ENCODE results near the gene ARID1B. TPM values are rescaled to one million over a fixed set of nuclear protein-coding genes. Genes with fewer than 3 reads are reported as not detected.

Gene ARID1B
- total and polyA plus RNA-seq, 4 donors: 49.8 to 90.9 (median 59.0) TPM

DNA sequence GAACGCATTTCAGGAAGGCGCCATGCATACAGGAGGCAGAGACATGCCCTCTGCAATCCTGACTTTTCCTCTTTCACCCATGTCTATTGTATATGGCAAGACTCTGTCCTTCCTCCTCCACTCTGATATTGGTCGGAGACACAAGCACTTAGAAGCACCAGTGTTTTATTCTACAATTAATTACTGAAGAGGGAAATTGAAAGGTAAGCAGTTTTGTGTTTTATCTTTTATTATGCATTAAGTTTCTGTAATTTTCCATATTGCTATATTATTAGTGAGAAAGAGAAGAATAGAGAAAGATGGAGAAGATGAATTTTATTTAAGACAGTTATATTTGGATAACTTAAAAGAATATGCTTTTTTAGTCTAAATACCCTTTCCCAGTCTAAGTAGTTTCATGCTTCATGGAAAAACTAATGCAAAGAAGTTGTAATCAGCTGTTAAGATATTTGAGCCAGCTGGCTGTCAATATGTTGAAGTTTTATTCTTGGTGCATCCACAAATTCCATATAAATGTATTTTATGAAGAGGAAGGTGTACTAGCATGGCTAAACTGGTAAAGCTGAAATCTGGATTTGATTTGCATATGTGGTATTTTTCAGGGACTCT lies 13.6 kb downstream of the ARID1B start:
- Histone ChIP-seq H3K4me3 (ENCODE audit: low read depth, low read length) (no peak overlapping the region), H3K9me3 (ENCODE audit: control insufficient read depth, insufficient read depth, low read length) (no peaks in the 10 kb centered on the region), H3K27me3 (ENCODE audit: control insufficient read depth, insufficient read depth, low read length) (no peaks in the 10 kb centered on the region), H3K4me1 (ENCODE audit: control insufficient read depth, insufficient read depth, low read length) (peaks cover 24% of the 10 kb centered on the region), H3K36me3 (ENCODE audit: control insufficient read depth, insufficient read depth, low read length) (no peaks in the 10 kb centered on the region), H3K27ac (ENCODE audit: low read depth, low read length) (no peak overlapping the region)
- 80% methylated on average over 1 of the region's 3 CpGs for WGBS (ENCODE audit: insufficient coverage)
- peak in 2 of 6 donors; percentile 27 to 52 for DNase-seq (ENCODE audit: low read depth in 4 of 6, low spot score in 6 of 6)

DNA sequence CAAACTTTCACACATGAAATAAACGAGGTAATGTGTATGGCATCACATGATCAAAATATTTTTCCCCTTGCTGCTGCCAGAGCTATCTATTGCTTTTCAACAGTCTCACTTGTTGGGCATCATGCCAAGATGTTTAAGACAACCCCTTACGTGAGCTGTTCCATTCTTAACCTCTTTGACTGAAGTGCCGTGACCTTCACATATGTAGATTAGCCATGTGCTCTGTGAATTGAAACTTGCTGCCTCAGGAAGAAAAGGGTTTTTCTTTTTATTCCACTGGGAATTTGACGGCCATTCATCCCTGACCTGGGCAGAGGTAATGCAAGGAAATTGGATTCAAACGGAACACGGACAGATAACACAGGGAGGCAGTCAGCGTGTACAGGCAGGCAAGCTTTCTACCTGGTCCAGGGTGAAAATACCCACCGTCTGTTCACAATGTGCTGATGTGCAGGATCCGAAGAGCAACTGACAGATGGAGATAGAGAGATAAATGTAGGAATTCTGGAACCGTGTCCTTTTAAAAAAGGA lies 14.2 kb downstream of the ARID1B start:
- peak in 2 of 6 donors; percentile 55 to 75 for DNase-seq (ENCODE audit: low read depth in 4 of 6, low spot score in 6 of 6)
- WGBS (ENCODE audit: insufficient coverage): 15% methylated on average over 8 of the region's 10 CpGs
- no peaks in the 10 kb centered on the region for H3K27me3 ChIP-seq (ENCODE audit: control insufficient read depth, insufficient read depth, low read length)
- no peak overlapping the region for H3K27ac ChIP-seq (ENCODE audit: low read depth, low read length)
- no peaks in the 10 kb centered on the region for H3K36me3 ChIP-seq (ENCODE audit: control insufficient read depth, insufficient read depth, low read length)
- no peaks in the 10 kb centered on the region for H3K9me3 ChIP-seq (ENCODE audit: control insufficient read depth, insufficient read depth, low read length)
- no peak overlapping the region for H3K4me3 ChIP-seq (ENCODE audit: low read depth, low read length)
- H3K4me1 ChIP-seq (ENCODE audit: control insufficient read depth, insufficient read depth, low read length): peaks cover 25% of the 10 kb centered on the region

DNA sequence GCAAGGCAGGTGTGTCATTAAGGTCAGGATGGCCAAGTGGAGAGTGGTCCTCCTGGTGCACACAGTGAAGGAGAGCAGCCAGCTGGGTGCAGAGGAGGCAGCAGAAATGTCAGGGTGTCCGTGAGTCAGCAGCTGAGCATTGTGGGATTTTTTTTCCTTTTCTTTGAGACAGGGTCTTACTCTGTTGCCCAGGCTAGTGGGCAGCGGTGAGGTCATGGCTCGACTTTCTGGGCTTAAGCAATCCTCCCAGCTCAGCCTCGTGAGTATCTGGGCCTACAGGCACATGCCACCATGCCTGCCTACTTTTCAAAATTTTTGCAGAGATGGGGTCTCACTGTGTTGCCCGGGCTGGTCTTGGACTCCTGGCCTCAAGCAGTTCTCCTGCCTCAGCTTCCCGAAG lies 16.0 kb downstream of the ARID1B start:
- no peak overlapping the region for H3K27ac ChIP-seq (ENCODE audit: low read depth, low read length)
- WGBS (ENCODE audit: insufficient coverage): 94% methylated on average over 6 of the region's 6 CpGs
- H3K4me1 ChIP-seq (ENCODE audit: control insufficient read depth, insufficient read depth, low read length): peaks cover 32% of the 10 kb centered on the region

DNA sequence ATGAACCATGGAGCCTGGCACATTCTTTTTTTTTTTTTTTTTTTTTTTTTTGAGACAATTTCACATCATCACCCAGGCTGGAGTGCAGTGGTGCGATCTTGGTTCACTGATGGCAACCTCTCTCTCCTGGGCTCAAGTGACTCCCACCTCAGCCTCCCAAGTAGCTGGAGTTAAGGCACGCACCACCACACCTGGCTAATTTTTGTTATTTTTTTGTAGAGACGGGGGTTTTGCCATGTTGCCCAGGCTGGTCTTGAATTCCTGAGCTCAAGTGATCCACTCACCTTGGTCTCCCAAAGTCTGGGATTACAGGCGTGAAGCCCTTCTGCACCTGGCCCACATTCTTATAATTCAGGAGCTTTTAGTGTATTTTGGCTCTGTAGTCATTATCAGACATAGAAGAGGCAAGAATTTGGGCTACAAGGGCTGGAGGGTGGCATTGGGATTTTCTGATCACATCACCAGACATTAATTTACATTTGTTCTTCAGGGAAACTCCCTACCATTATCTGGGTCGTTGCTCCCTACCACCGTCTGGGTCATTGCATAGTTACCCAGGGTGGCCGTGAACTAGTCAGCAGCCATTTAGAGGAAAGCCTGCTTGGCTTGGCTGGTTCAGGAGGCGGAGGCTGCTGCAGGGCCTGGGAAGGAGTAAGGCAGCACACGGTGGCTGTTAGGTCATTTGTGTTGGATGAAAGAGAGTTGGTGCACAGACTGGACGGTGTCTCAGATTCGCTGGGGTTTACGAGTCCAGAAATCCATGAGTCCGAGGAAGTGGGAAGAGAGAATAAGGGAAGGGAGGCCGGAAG lies 17.6 kb downstream of the ARID1B start:
- no peak for DNase-seq (ENCODE audit: low read depth in 4 of 6, low spot score in 6 of 6)
- H3K4me1 ChIP-seq (ENCODE audit: control insufficient read depth, insufficient read depth, low read length): peaks cover 32% of the 10 kb centered on the region
- no peak overlapping the region for H3K27ac ChIP-seq (ENCODE audit: low read depth, low read length)

More for the DNA sequence above, 16.0 kb downstream of the ARID1B start:
- no peak for DNase-seq (ENCODE audit: low read depth in 4 of 6, low spot score in 6 of 6)
- no peaks in the 10 kb centered on the region for H3K9me3 ChIP-seq (ENCODE audit: control insufficient read depth, insufficient read depth, low read length)
- H3K4me3 ChIP-seq (ENCODE audit: low read depth, low read length): no peak overlapping the region
- H3K27me3 ChIP-seq (ENCODE audit: control insufficient read depth, insufficient read depth, low read length): no peaks in the 10 kb centered on the region
- H3K36me3 ChIP-seq (ENCODE audit: control insufficient read depth, insufficient read depth, low read length): peaks cover 8% of the 10 kb centered on the region

DNA sequence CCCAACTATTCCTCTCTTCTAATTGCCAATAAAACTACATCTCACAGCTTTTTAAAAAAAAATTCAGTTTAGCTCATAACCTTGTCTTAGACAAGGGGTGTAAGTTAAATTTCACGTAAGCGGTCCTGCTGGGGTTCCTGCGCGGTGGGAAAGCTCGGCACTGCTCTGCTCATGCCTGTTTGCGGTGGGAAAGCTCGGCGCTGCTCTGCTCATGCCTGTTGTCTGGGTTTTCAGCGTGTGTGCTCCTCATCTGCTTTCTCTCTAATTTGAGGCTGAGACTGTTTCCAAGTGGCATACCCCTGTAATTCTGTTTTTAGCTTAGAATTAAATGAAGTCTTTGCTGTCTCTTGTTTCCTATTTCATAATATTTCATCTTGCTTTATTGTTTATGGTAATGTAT lies 18.6 kb downstream of the ARID1B start:
- no peaks in the 10 kb centered on the region for H3K9me3 ChIP-seq (ENCODE audit: control insufficient read depth, insufficient read depth, low read length)
- H3K27me3 ChIP-seq (ENCODE audit: control insufficient read depth, insufficient read depth, low read length): no peaks in the 10 kb centered on the region
- H3K36me3 ChIP-seq (ENCODE audit: control insufficient read depth, insufficient read depth, low read length): peaks cover 8% of the 10 kb centered on the region
- H3K4me3 ChIP-seq (ENCODE audit: low read depth, low read length): no peak overlapping the region
- DNase-seq (ENCODE audit: low read depth in 4 of 6, low spot score in 6 of 6): peak in 2 of 6 donors; percentile 59 to 61
- 69% methylated on average over 9 of the region's 9 CpGs for WGBS (ENCODE audit: insufficient coverage)
- no peak overlapping the region for H3K27ac ChIP-seq (ENCODE audit: low read depth, low read length)
- peaks cover 32% of the 10 kb centered on the region for H3K4me1 ChIP-seq (ENCODE audit: control insufficient read depth, insufficient read depth, low read length)

More for the DNA sequence above, 17.6 kb downstream of the ARID1B start:
- H3K27me3 ChIP-seq (ENCODE audit: control insufficient read depth, insufficient read depth, low read length): no peaks in the 10 kb centered on the region
- H3K9me3 ChIP-seq (ENCODE audit: control insufficient read depth, insufficient read depth, low read length): no peaks in the 10 kb centered on the region
- no peak overlapping the region for H3K4me3 ChIP-seq (ENCODE audit: low read depth, low read length)
- WGBS (ENCODE audit: insufficient coverage): 59% methylated on average over 8 of the region's 14 CpGs
- peaks cover 8% of the 10 kb centered on the region for H3K36me3 ChIP-seq (ENCODE audit: control insufficient read depth, insufficient read depth, low read length)

DNA sequence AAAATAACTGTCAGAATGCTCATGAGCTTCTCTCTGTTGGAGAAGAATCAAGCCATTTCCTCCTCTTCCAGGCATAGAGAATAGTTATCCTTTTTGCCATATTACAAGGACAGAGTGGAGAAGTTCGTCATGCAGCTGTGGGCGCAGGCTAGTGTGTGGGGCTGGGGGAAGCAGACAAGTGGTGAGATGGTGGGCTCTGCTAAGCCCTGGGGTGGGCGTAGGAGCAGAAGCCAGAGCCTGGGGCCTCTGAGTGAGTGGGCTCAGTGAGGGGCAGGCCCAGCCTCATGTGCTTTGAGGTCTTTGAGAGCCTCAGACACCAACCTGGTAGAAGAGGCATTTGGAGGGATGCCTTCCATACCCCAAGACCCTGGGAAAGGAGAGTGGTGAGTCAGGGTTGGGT lies 19.4 kb downstream of the ARID1B start:
- peaks cover 8% of the 10 kb centered on the region for H3K36me3 ChIP-seq (ENCODE audit: control insufficient read depth, insufficient read depth, low read length)
- WGBS (ENCODE audit: insufficient coverage): no CpG with 5 or more reads among the region's 3 CpGs
- peaks cover 28% of the 10 kb centered on the region for H3K4me1 ChIP-seq (ENCODE audit: control insufficient read depth, insufficient read depth, low read length)
- H3K27ac ChIP-seq (ENCODE audit: low read depth, low read length): no peak overlapping the region
- H3K27me3 ChIP-seq (ENCODE audit: control insufficient read depth, insufficient read depth, low read length): no peaks in the 10 kb centered on the region
- no peak overlapping the region for H3K4me3 ChIP-seq (ENCODE audit: low read depth, low read length)
- H3K9me3 ChIP-seq (ENCODE audit: control insufficient read depth, insufficient read depth, low read length): no peaks in the 10 kb centered on the region
- DNase-seq (ENCODE audit: low read depth in 4 of 6, low spot score in 6 of 6): no peak

DNA sequence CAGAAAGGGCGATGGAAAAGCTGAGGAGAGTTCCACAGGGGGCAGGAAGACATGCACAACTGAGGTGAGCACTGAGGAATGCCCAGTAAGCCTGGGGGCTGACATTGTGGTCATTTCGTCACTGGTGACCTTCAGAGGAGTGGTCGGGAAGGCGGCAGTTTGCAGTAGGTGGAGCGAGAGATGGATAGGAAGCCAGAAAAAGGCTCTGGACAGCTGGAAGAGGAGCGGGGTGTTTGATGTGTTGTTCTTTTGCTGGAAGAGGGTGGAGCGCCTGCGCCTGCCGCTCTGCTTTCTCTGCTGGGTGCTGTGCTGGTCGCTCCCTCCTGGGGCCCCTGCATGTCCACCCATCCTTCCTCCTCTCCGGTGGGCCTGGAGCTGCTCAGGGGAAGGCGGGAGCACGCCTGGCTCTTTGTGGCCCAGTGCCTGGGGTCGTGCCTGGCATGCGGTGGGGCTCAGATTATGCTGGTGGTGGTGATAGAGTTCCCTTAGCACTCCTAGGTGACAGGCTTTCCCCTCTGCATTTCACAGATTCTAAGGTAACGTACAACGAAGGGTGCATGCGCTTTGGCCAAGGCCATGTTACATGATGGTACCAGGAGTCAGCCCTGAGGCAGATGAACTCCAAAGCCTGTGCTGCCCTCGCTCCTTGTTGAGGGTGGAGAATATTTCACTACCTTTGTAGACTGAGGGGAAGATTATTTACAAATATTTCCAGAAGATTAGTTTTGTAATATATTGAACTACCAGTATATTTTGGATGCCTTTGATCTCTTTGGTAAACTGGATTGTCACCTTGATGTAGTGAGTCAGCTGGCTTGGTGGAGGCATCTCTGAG lies 20.9 kb downstream of the ARID1B start:
- no peak for DNase-seq (ENCODE audit: low read depth in 4 of 6, low spot score in 6 of 6)
- no peaks in the 10 kb centered on the region for H3K9me3 ChIP-seq (ENCODE audit: control insufficient read depth, insufficient read depth, low read length)
- no peak overlapping the region for H3K27ac ChIP-seq (ENCODE audit: low read depth, low read length)
- H3K27me3 ChIP-seq (ENCODE audit: control insufficient read depth, insufficient read depth, low read length): no peaks in the 10 kb centered on the region
- peaks cover 26% of the 10 kb centered on the region for H3K4me1 ChIP-seq (ENCODE audit: control insufficient read depth, insufficient read depth, low read length)
- H3K4me3 ChIP-seq (ENCODE audit: low read depth, low read length): no peak overlapping the region
- peaks cover 8% of the 10 kb centered on the region for H3K36me3 ChIP-seq (ENCODE audit: control insufficient read depth, insufficient read depth, low read length)
- WGBS (ENCODE audit: insufficient coverage): 92% methylated on average over 9 of the region's 19 CpGs

DNA sequence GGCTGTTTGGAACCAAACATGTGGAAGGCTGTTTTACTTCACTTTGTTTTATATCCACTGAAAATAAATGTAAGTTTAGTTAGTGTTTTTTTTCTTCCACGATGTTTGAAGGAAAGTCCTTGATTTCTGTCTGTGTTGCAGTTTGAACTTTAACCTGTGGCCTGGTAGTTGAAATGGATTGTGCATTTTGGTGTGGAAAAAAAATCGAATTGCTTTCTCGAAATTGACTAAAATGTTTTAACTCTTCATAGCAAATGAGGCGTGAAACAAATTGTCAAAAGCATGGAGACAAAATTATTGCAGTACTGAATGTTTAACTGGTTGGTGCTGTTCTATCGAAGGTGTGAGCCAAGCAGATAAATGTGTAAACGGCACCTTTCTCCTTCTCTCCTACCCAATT lies 24.5 kb downstream of the ARID1B start:
- 25% methylated on average over 2 of the region's 6 CpGs for WGBS (ENCODE audit: insufficient coverage)
- Histone ChIP-seq H3K27me3 (ENCODE audit: control insufficient read depth, insufficient read depth, low read length) (no peaks in the 10 kb centered on the region), H3K36me3 (ENCODE audit: control insufficient read depth, insufficient read depth, low read length) (peaks cover 8% of the 10 kb centered on the region), H3K4me1 (ENCODE audit: control insufficient read depth, insufficient read depth, low read length) (peaks cover 7% of the 10 kb centered on the region), H3K27ac (ENCODE audit: low read depth, low read length) (no peak overlapping the region), H3K9me3 (ENCODE audit: control insufficient read depth, insufficient read depth, low read length) (no peaks in the 10 kb centered on the region), H3K4me3 (ENCODE audit: low read depth, low read length) (no peak overlapping the region)
- DNase-seq (ENCODE audit: low read depth in 4 of 6, low spot score in 6 of 6): peak in 1 of 6 donors; percentile 36

DNA sequence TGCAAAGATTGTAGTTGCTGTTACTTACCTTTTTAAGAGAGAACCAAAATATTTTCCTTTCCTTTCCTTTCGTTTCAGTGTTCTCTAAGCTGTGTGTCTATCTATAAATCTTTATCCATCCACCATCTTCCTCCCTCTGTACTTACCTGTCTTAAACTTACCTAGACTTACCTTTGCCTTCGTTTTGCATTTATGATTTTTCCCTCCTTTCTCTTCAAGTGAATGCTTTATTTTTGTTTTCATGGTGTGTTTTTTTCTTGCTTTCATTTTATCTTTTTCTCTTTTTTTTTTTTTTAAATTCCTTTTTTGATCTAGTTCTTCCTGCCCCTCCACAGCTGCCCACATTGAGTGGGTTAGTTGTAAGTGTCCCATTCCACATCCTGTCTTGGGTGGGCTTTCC lies 26.2 kb downstream of the ARID1B start:
- no peaks in the 10 kb centered on the region for H3K36me3 ChIP-seq (ENCODE audit: control insufficient read depth, insufficient read depth, low read length)
- WGBS (ENCODE audit: insufficient coverage): no CpG with 5 or more reads among the region's 2 CpGs
- no peak overlapping the region for H3K4me3 ChIP-seq (ENCODE audit: low read depth, low read length)
- DNase-seq (ENCODE audit: low read depth in 4 of 6, low spot score in 6 of 6): no peak
- no peaks in the 10 kb centered on the region for H3K27me3 ChIP-seq (ENCODE audit: control insufficient read depth, insufficient read depth, low read length)
- H3K4me1 ChIP-seq (ENCODE audit: control insufficient read depth, insufficient read depth, low read length): peaks cover 3% of the 10 kb centered on the region
- no peak overlapping the region for H3K27ac ChIP-seq (ENCODE audit: low read depth, low read length)
- H3K9me3 ChIP-seq (ENCODE audit: control insufficient read depth, insufficient read depth, low read length): no peaks in the 10 kb centered on the region
